OCI-LY3 (cell line): ENCODE measurements around the gene MOCS3.

Experiments
- H2AFZ ChIP-seq: fragments of 200-600, 300-600 bp; shearing (Covaris generic); 2 replicates; pipeline ENCODE4 v1.6.0; 2014; ENCODE audit warnings: antibody characterized with exemption, low read depth, low read length
- H3K27ac ChIP-seq: fragments of 200-600, 300-600 bp; sonication (generic); 2 replicates; pipeline ENCODE4 v1.5.1; 2014; ENCODE audit warnings: mild to moderate bottlenecking, low read length, moderate library complexity, mixed read lengths
- H3K27me3 ChIP-seq: fragments of 200-600, 300-600 bp; sonication (generic); 2 replicates; pipeline ENCODE4 v1.6.1; 2014; ENCODE audit warnings: low read depth, low read length, mixed read lengths
- H3K36me3 ChIP-seq: fragments of 200-600, 300-600 bp; sonication (generic); replicated peaks from 2 replicates; pipeline ENCODE3; 2014; ENCODE audit warnings: low read depth, low read length, mixed read lengths
- H3K4me1 ChIP-seq: fragments of 300-600, 200-600 bp; sonication (generic); 2 replicates; pipeline ENCODE4 v1.6.1; 2014; ENCODE audit warnings: low read length, mixed read lengths
- H3K4me2 ChIP-seq: fragments of 200-600, 300-600 bp; sonication (generic); 2 replicates; pipeline ENCODE4 v1.6.1; 2014; ENCODE audit warnings: low read length, mixed read lengths
- H3K4me3 ChIP-seq: fragments of 300-600, 200-600 bp; sonication (generic); 2 replicates; pipeline ENCODE4 v1.5.1; 2014; ENCODE audit warnings: antibody characterized with exemption, mild to moderate bottlenecking, low read length, moderate library complexity
- H3K79me2 ChIP-seq: fragments of 300-600, 200-600 bp; shearing (Covaris generic); 2 replicates; pipeline ENCODE4 v1.6.1; 2014; ENCODE audit warnings: mild to moderate bottlenecking, low read length, mixed read lengths
- H3K9ac ChIP-seq: fragments of 300-600, 200-600 bp; shearing (Covaris generic); 2 replicates; pipeline ENCODE4 v1.6.0; 2014; ENCODE audit warnings: mild to moderate bottlenecking, low read length, moderate library complexity
- H3K9me3 ChIP-seq: fragments of 200-600, 300-600 bp; shearing (Covaris generic); 2 replicates; pipeline ENCODE4 v1.6.1; 2014; ENCODE audit warnings: low read length, mixed read lengths; ENCODE audit not compliant: insufficient read depth
- H4K20me1 ChIP-seq: fragments of 200-600, 300-600 bp; sonication (generic); 2 replicates; pipeline ENCODE4 v1.6.1; 2016; ENCODE audit warnings: low read length, mixed read lengths; ENCODE audit not compliant: insufficient read depth
- EZH2phosphoT487 ChIP-seq: fragments of 200-600 bp; shearing (Covaris generic); IDR thresholded peaks from 2 replicates; pipeline ENCODE4 v1.6.1; 2018; ENCODE audit warnings: antibody characterized with exemption, mixed run types, low read depth
- TF ChIP-seq, protein P1 (sequence below): fragments of 200-600, 300-600 bp; sonication (generic); IDR thresholded peaks from 2 replicates; pipeline ENCODE4 v1.5.1; 2014; ENCODE audit warnings: antibody characterized with exemption, low read length, low read depth

Gene MOCS3

DNA sequence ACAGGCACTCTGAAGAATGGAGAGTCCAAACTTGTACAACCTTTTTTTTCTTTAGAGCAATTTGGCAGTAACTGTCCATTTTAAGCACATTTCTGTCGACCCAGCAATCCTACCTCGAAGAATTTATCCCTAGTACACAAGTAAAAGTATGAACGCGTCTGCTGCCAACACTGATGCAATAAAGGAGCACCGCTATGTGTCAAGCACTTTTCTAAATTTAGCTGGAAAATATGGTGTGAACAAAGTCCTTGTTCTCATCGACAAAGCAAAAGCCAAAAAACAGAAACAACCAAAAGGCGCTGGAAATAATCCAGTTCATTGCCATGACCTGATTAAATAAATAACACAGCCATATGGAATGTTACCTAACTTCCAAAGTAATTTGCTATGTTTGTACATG, 1.3 kb upstream of the MOCS3 start:
- no peak for TF ChIP-seq EZH2phosphoT487
- TF ChIP-seq, protein P1, sequence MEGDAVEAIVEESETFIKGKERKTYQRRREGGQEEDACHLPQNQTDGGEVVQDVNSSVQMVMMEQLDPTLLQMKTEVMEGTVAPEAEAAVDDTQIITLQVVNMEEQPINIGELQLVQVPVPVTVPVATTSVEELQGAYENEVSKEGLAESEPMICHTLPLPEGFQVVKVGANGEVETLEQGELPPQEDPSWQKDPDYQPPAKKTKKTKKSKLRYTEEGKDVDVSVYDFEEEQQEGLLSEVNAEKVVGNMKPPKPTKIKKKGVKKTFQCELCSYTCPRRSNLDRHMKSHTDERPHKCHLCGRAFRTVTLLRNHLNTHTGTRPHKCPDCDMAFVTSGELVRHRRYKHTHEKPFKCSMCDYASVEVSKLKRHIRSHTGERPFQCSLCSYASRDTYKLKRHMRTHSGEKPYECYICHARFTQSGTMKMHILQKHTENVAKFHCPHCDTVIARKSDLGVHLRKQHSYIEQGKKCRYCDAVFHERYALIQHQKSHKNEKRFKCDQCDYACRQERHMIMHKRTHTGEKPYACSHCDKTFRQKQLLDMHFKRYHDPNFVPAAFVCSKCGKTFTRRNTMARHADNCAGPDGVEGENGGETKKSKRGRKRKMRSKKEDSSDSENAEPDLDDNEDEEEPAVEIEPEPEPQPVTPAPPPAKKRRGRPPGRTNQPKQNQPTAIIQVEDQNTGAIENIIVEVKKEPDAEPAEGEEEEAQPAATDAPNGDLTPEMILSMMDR, result no peak
- no peaks in the 10 kb centered on the region for H3K9me3 ChIP-seq
- peak overlapping the region; percentile 91 for H3K4me2 ChIP-seq
- H4K20me1 ChIP-seq, result peaks cover 23% of the 10 kb centered on the region
- peaks cover 36% of the 10 kb centered on the region for H3K36me3 ChIP-seq
- H3K79me2 ChIP-seq, result peaks cover 90% of the 10 kb centered on the region
- H3K9ac ChIP-seq, result peak overlapping the region; percentile 80
- H3K4me1 ChIP-seq, result peaks cover 20% of the 10 kb centered on the region
- no peak overlapping the region for H3K27ac ChIP-seq
- no peaks in the 10 kb centered on the region for H3K27me3 ChIP-seq
- H2AFZ ChIP-seq, result no peak overlapping the region
- peak overlapping the region; percentile 87 for H3K4me3 ChIP-seq

DNA sequence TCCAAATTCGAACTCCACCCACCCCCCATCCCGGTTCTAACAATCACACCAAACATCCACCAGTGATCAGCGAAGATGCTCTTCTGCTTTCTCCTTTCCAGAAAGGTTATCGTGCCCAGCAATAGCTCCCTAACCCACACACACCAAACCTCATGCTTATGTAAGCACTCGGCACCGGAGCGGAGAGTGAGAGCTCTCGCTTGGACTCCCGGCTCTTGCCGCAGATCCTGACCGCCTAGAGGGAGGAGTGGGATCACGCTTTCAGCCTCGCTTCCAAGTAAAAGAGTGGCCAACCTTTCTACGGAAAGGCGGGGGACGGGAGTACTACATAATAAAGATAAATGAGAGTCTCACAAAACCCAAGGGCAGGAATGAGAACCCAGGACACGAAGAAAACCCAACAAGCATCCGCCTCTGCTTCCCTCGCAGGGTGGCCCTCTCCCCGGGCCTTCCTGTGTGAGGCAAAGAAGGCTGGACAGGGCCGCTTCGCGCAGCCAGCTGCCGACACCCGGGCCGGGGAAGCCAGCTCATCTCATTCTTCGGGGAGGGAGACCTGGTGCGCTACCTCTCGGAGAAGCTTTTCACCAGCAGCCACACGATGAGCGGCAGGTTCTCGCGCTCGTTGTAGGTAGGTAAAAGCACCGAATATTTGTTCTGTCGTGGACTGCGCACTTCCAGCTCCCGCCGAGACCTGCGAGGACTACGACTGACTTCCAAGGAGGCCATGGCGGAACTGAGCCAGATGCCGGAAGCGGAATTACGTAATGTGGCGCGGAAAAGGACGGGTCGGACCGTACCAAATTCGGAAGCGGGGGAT, 612 bp upstream of the MOCS3 start, which contains the start of gene DPM1:
Gene DPM1 (minus strand): TSS at position 735 of the 817 bp plus-strand sequence. CDS start 9 bp downstream, at position 726.
- H3K4me3 ChIP-seq, result peak within 1 kb of the TSS; percentile 87
- H3K9me3 ChIP-seq, result no peaks in the 10 kb centered on the region
- H3K9ac ChIP-seq, result peak within 1 kb of the TSS; percentile 80
- H3K79me2 ChIP-seq, result peaks cover 84% of the 10 kb centered on the region
- H3K4me2 ChIP-seq, result peak within 1 kb of the TSS; percentile 91
- H3K27ac ChIP-seq, result peak within 1 kb of the TSS; percentile 56
- peaks cover 20% of the 10 kb centered on the region for H3K4me1 ChIP-seq
- peak within 1 kb of the TSS; percentile 79 for H2AFZ ChIP-seq
- H3K27me3 ChIP-seq, result no peaks in the 10 kb centered on the region
- peaks cover 23% of the 10 kb centered on the region for H4K20me1 ChIP-seq
- H3K36me3 ChIP-seq, result peaks cover 35% of the 10 kb centered on the region
- no peak for TF ChIP-seq EZH2phosphoT487
- TF ChIP-seq, protein P1, result no peak

DNA sequence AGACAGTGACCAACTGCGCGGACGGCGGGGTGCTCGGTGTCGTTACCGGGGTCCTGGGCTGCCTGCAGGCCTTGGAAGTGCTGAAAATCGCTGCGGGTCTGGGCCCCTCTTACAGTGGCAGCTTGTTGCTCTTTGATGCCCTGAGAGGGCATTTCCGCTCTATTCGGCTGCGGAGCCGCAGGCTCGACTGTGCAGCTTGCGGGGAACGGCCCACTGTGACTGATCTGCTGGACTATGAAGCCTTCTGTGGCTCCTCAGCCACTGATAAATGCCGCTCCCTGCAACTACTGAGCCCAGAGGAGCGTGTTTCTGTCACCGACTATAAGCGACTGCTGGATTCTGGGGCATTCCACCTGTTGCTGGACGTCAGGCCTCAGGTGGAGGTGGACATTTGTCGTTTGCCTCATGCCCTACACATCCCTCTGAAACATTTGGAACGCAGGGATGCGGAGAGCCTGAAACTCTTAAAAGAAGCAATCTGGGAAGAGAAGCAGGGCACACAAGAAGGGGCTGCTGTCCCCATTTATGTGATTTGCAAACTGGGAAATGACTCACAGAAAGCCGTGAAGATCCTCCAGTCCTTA, 1.0 kb downstream of the MOCS3 start:
- no peak overlapping the region for H3K9ac ChIP-seq
- H2AFZ ChIP-seq, result no peak overlapping the region
- H3K4me3 ChIP-seq, result peak overlapping the region; percentile 87
- peaks cover 20% of the 10 kb centered on the region for H3K4me1 ChIP-seq
- H3K4me2 ChIP-seq, result peak overlapping the region; percentile 86
- H4K20me1 ChIP-seq, result peaks cover 23% of the 10 kb centered on the region
- no peaks in the 10 kb centered on the region for H3K9me3 ChIP-seq
- H3K36me3 ChIP-seq, result peaks cover 22% of the 10 kb centered on the region
- peaks cover 68% of the 10 kb centered on the region for H3K79me2 ChIP-seq
- H3K27me3 ChIP-seq, result no peaks in the 10 kb centered on the region
- no peak overlapping the region for H3K27ac ChIP-seq
- TF ChIP-seq, protein P1, result no peak
- no peak for TF ChIP-seq EZH2phosphoT487

DNA sequence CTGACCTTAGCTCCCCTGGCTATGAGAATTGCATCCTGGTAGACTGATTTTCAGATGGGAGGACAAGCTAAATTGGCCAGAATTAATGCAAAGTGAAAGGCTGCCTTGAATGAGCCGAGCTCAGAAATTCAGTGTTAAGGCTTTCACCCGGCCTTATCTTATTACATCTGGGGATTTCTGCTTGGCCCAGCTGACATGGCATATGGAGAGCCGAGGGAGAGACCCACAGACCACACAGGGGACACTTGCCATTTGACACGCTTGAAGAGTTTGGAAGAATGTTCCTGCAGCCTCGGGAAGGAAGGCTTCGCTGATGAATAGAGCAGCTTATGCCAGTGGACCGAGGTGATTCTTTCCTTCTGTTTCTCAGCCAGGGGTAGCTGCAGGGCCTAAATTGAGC, 9.0 kb downstream of the MOCS3 start:
- Histone ChIP-seq H3K79me2 (no peaks in the 10 kb centered on the region), H2AFZ (0 out of 2 replicates have a peak overlapping the region, but pooled peaks have one; percentile 16), H3K4me1 (no peaks in the 10 kb centered on the region), H3K4me2 (no peak overlapping the region), H3K9me3 (no peaks in the 10 kb centered on the region), H4K20me1 (no peaks in the 10 kb centered on the region), H3K36me3 (no peaks in the 10 kb centered on the region), H3K27ac (no peak overlapping the region), H3K9ac (no peak overlapping the region), H3K4me3 (no peak overlapping the region), H3K27me3 (peaks cover 13% of the 10 kb centered on the region)
- TF ChIP-seq EZH2phosphoT487, result no peak
- TF ChIP-seq, protein P1, result no peak
